SK-N-SH treated with all-trans-retinoic acid at 6 μM for 48 hours (cell line): ENCODE data around the gene DPM3.
"Not testable (repeated sequence)": the region's sequence is repeated elsewhere in the genome, so short reads cannot be mapped to it uniquely, and the experiment has no call there.

Source experiments
- ATAC-seq: fragments of 200-7000 bp; cut with Tn5 transposase; 3 replicates; pipeline ENCODE4 v1.9.1; 2020; ENCODE audit warnings: mild to moderate bottlenecking, moderate library complexity
- ARNTL ChIP-seq: fragments of 450-650 bp; formaldehyde crosslinking; IDR thresholded peaks from 2 replicates; pipeline ENCODE4 v1.5.0; 2020; ENCODE audit warnings: low read depth, mild to moderate bottlenecking, moderate library complexity, borderline replicate concordance
- ESRRG ChIP-seq: fragments of 250-450 bp; sonication (Bioruptor Pico); IDR thresholded peaks from 2 replicates; pipeline ENCODE4 v1.6.1; 2021; ENCODE audit warnings: mild to moderate bottlenecking
- ISL1 ChIP-seq: fragments of 250-450 bp; sonication (Bioruptor Pico); IDR thresholded peaks from 2 replicates; pipeline ENCODE4 v2.1.2; 2022; ENCODE audit warnings: mild to moderate bottlenecking, moderate library complexity
- PPARA ChIP-seq: fragments of 250-450 bp; sonication (Bioruptor Pico); IDR thresholded peaks from 2 replicates; pipeline ENCODE4 v1.5.0; 2020; ENCODE audit warnings: mild to moderate bottlenecking, borderline replicate concordance
- SNAI2 ChIP-seq: fragments of 250-450 bp; sonication (Bioruptor Pico); IDR thresholded peaks from 2 replicates; pipeline ENCODE4 v1.5.0; 2020; ENCODE audit warnings: mild to moderate bottlenecking, moderate library complexity
- TOX ChIP-seq: fragments of 250-450 bp; sonication (Bioruptor Pico); IDR thresholded peaks from 2 replicates; pipeline ENCODE4 v1.8.0; 2021; ENCODE audit warnings: mild to moderate bottlenecking, moderate library complexity, borderline replicate concordance
- ZC3H10 ChIP-seq: fragments of 250-450 bp; sonication (Bioruptor Pico); IDR thresholded peaks from 2 replicates; pipeline ENCODE4 v1.5.1; 2021; ENCODE audit warnings: mild to moderate bottlenecking, moderate library complexity
- ZFP3 ChIP-seq: fragments of 250-450 bp; sonication (Bioruptor Pico); IDR thresholded peaks from 2 replicates; pipeline ENCODE4 v1.5.0; 2020; ENCODE audit warnings: mild to moderate bottlenecking, moderate library complexity
- ZFP30 ChIP-seq: fragments of 450-650 bp; formaldehyde crosslinking; IDR thresholded peaks from 2 replicates; pipeline ENCODE4 v1.5.0; 2022; ENCODE audit warnings: mild to moderate bottlenecking, moderate library complexity
- ZNF565 ChIP-seq: fragments of 450-650 bp; formaldehyde crosslinking; conservative IDR thresholded peaks from 2 replicates; pipeline ENCODE4 v1.5.0; 2020; ENCODE audit warnings: low read depth, mild to moderate bottlenecking, moderate library complexity
- ZNF70 ChIP-seq: fragments of 450-650 bp; formaldehyde crosslinking; IDR thresholded peaks from 2 replicates; pipeline ENCODE4 v1.5.0; 2020; ENCODE audit warnings: mild to moderate bottlenecking, moderate library complexity
- ZNF8 ChIP-seq: fragments of 450-650 bp; formaldehyde crosslinking; IDR thresholded peaks from 2 replicates; pipeline ENCODE4 v1.5.0; 2020; ENCODE audit warnings: mild to moderate bottlenecking, moderate library complexity
- TF ChIP-seq, protein P1 (sequence below): fragments of 250-450 bp; sonication (Bioruptor Pico); IDR thresholded peaks from 2 replicates; pipeline ENCODE4 v1.5.1; 2021; ENCODE audit warnings: mild to moderate bottlenecking, moderate library complexity
- TF ChIP-seq, protein P2 (sequence below): fragments of 250-450 bp; sonication (Bioruptor Pico); IDR thresholded peaks from 2 replicates; pipeline ENCODE4 v1.8.0; 2021; ENCODE audit warnings: low read depth, mild to moderate bottlenecking, moderate library complexity, borderline replicate concordance
- TF ChIP-seq, protein P3 (sequence below): fragments of 250-450 bp; sonication (Bioruptor Pico); IDR thresholded peaks from 2 replicates; pipeline ENCODE4 v1.5.1; 2020; ENCODE audit warnings: low read depth, mild to moderate bottlenecking, moderate library complexity
- TF ChIP-seq, protein P4 (sequence below): fragments of 250-450 bp; sonication (Bioruptor Pico); IDR thresholded peaks from 2 replicates; pipeline ENCODE4 v1.8.0; 2020; ENCODE audit warnings: mild to moderate bottlenecking, moderate library complexity, borderline replicate concordance
- TF ChIP-seq, protein P5 (sequence below): fragments of 250-450 bp; sonication (Bioruptor Pico); IDR thresholded peaks from 2 replicates; pipeline ENCODE4 v1.5.0; 2020; ENCODE audit warnings: mild to moderate bottlenecking, moderate library complexity

Gene DPM3

DNA sequence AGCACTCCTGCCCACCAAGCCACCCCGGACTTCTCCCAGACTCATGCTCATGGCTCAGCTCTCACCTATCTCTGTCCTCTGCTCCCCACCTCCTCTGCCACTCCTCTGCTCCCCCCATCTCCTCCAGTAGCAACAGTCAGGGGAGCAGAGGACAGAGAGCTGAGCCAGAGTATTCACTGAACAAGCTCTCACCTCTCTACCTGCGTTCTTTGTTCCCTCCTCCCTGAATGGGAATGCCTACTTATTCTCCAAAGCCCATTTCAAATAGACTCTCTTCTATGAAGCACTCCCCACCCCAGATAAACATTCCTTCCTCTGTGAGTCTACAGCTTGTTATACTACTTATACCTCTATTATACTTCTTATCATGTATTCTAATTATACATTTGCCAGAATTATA, 19.1 kb downstream of the DPM3 start (continued):
- TF ChIP-seq, protein P1, sequence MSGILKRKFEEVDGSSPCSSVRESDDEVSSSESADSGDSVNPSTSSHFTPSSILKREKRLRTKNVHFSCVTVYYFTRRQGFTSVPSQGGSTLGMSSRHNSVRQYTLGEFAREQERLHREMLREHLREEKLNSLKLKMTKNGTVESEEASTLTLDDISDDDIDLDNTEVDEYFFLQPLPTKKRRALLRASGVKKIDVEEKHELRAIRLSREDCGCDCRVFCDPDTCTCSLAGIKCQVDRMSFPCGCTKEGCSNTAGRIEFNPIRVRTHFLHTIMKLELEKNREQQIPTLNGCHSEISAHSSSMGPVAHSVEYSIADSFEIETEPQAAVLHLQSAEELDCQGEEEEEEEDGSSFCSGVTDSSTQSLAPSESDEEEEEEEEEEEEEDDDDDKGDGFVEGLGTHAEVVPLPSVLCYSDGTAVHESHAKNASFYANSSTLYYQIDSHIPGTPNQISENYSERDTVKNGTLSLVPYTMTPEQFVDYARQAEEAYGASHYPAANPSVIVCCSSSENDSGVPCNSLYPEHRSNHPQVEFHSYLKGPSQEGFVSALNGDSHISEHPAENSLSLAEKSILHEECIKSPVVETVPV (CRISPR knock-in tag): no peak
- TF ChIP-seq ESRRG (CRISPR knock-in tag) (no peak), TOX (CRISPR knock-in tag) (no peak), SNAI2 (CRISPR knock-in tag) (no peak), ZNF8 (CRISPR knock-in tag) (no peak), ZNF565 (no peak), ZFP3 (CRISPR knock-in tag) (no peak), ISL1 (CRISPR knock-in tag) (no peak)

DNA sequence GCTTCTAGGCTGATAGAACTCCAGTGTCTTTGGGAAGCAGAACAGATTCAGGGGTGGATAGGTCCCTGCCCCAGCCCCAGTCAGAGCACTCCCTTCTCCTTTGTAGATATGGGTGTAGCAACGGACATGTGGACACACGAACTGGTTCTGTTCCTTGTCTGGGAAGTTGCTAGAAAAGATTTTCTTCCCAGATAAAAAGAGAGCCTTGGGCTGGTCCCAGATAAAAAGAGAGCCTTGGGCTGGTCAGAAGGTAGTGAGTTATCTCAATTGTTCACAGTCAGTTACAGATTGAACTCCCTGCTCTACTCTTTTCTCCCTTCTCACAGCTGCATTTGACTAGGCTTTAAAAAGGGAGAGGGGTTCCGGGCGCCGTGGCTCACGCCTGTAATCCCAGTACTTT, 20.1 kb downstream of the DPM3 start:
- TF ChIP-seq PPARA (CRISPR knock-in tag) (no peak), ZC3H10 (CRISPR knock-in tag) (no peak), ESRRG (CRISPR knock-in tag) (no peak), ZFP30 (CRISPR knock-in tag) (no peak), ISL1 (CRISPR knock-in tag) (no peak), ZNF8 (CRISPR knock-in tag) (no peak)
- TF ChIP-seq, protein P2, sequence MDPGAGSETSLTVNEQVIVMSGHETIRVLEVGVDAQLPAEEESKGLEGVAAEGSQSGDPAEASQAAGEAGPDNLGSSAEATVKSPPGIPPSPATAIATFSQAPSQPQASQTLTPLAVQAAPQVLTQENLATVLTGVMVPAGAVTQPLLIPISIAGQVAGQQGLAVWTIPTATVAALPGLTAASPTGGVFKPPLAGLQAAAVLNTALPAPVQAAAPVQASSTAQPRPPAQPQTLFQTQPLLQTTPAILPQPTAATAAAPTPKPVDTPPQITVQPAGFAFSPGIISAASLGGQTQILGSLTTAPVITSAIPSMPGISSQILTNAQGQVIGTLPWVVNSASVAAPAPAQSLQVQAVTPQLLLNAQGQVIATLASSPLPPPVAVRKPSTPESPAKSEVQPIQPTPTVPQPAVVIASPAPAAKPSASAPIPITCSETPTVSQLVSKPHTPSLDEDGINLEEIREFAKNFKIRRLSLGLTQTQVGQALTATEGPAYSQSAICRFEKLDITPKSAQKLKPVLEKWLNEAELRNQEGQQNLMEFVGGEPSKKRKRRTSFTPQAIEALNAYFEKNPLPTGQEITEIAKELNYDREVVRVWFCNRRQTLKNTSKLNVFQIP (CRISPR knock-in tag): no peak
- TF ChIP-seq, protein P3, sequence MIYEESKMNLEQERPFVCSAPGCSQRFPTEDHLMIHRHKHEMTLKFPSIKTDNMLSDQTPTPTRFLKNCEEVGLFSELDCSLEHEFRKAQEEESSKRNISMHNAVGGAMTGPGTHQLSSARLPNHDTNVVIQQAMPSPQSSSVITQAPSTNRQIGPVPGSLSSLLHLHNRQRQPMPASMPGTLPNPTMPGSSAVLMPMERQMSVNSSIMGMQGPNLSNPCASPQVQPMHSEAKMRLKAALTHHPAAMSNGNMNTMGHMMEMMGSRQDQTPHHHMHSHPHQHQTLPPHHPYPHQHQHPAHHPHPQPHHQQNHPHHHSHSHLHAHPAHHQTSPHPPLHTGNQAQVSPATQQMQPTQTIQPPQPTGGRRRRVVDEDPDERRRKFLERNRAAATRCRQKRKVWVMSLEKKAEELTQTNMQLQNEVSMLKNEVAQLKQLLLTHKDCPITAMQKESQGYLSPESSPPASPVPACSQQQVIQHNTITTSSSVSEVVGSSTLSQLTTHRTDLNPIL (CRISPR knock-in tag): no peak
- TF ChIP-seq, protein P4, sequence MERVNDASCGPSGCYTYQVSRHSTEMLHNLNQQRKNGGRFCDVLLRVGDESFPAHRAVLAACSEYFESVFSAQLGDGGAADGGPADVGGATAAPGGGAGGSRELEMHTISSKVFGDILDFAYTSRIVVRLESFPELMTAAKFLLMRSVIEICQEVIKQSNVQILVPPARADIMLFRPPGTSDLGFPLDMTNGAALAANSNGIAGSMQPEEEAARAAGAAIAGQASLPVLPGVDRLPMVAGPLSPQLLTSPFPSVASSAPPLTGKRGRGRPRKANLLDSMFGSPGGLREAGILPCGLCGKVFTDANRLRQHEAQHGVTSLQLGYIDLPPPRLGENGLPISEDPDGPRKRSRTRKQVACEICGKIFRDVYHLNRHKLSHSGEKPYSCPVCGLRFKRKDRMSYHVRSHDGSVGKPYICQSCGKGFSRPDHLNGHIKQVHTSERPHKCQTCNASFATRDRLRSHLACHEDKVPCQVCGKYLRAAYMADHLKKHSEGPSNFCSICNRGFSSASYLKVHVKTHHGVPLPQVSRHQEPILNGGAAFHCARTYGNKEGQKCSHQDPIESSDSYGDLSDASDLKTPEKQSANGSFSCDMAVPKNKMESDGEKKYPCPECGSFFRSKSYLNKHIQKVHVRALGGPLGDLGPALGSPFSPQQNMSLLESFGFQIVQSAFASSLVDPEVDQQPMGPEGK: no peak
- TF ChIP-seq, protein P1 (CRISPR knock-in tag): no peak
- TF ChIP-seq, protein P5, sequence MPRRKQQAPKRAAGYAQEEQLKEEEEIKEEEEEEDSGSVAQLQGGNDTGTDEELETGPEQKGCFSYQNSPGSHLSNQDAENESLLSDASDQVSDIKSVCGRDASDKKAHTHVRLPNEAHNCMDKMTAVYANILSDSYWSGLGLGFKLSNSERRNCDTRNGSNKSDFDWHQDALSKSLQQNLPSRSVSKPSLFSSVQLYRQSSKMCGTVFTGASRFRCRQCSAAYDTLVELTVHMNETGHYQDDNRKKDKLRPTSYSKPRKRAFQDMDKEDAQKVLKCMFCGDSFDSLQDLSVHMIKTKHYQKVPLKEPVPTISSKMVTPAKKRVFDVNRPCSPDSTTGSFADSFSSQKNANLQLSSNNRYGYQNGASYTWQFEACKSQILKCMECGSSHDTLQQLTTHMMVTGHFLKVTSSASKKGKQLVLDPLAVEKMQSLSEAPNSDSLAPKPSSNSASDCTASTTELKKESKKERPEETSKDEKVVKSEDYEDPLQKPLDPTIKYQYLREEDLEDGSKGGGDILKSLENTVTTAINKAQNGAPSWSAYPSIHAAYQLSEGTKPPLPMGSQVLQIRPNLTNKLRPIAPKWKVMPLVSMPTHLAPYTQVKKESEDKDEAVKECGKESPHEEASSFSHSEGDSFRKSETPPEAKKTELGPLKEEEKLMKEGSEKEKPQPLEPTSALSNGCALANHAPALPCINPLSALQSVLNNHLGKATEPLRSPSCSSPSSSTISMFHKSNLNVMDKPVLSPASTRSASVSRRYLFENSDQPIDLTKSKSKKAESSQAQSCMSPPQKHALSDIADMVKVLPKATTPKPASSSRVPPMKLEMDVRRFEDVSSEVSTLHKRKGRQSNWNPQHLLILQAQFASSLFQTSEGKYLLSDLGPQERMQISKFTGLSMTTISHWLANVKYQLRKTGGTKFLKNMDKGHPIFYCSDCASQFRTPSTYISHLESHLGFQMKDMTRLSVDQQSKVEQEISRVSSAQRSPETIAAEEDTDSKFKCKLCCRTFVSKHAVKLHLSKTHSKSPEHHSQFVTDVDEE (CRISPR knock-in tag): no peak
- peak; percentile 22; the same call in 2 of the 3 replicates for ATAC-seq

DNA sequence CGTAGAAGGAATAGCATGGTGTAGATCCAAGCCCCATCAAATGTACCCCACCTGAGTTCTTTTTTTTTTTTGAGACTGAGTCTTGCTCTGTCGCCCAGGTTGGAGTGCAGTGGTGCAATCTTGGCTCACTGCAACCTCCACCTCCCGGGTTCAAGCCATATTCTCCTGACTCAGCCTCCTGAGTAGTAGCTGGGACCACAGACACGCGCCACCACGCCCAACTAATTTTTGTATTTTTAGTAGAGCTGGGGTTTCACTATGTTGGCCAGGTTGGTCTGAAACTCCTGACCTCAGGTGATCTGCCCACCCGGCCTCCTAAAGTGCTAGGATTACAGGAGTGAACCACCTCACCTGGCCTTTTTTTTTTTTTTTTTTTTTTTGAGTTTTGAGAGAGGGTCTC, 22.2 kb downstream of the DPM3 start:
- ATAC-seq: not testable (repeated sequence)

DNA sequence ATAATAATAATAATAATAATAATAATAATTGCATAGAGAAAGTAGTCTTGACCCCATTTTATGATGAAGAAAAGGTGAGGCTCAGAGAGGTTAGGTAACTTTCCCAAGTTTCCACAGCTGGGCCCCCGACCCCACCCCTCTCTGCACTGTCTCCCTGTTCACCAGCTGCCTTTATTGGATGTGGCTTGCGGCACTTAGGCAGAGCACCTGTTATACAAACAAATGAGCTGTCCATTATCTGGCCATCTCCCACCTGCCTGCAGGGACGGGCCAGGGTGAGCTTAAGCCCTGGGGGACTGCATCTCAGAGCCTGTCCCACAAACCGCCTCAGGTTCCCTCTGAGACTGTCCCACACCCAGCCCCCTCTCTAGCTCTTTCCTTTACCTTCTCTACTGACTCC, 22.7 kb downstream of the DPM3 start:
- no peak for ATAC-seq
- TF ChIP-seq TOX (CRISPR knock-in tag) (no peak), ESRRG (CRISPR knock-in tag) (no peak), PPARA (CRISPR knock-in tag) (no peak), ARNTL (CRISPR knock-in tag) (no peak), ZNF70 (CRISPR knock-in tag) (no peak), ISL1 (CRISPR knock-in tag) (no peak), ZFP3 (CRISPR knock-in tag) (no peak)
- TF ChIP-seq, protein P2 (CRISPR knock-in tag): no peak
- TF ChIP-seq, protein P4: no peak
- TF ChIP-seq, protein P5 (CRISPR knock-in tag): no peak
